ENCODE results near the gene DNAH9. TPM values are rescaled to one million over a fixed set of nuclear protein-coding genes. Genes with fewer than 3 reads are reported as not detected.

DNAH9 gene
- total and polyA plus RNA-seq, 2 of the 8 experiments (the other 6 are each of a cell fraction or from before 2014, with no cell fraction given) = 0.21 to 0.86 TPM

DNA sequence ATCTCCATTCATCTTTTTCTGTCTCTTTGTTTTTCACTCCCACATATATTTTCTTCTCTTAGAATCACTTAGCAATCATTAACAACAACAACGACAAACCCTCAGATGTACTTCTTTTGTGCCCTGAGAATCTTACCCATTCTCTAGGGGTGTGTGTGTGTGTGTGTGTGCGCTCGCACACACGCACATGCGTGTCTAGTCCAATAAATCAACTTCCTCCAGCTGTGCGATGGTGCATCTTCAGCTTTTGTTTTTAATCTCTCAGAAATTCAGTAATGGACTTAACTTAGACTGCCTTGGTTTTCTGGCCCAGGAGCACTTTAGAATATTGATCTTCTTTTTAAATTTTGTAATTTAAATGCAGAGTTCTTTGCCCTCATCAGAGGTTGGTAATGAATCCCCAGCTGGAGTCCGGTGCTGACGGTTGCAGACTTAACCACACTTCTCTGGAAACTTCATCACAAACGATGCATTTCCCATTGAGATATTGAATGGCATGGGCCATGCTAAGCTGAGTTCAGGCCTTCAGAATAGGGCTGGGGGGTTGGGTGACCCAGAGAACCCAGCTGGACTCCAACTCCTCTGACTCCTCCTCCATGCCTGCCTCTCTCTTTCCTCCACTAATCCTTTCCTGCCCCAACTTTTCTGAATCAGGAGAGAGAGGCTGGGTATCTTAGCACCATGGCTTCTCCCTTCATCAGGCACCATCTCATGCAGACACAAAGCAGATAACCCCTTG is 205.1 kb downstream of the DNAH9 start (continued):
- TF ChIP-seq KDM5A (IDR thresholded peaks at IDR 0.05; ENCODE audit: low read length) = no peak

Data from H1 (cell line).